Stimulated activated naive CD8-positive, alpha-beta T cell treated with anti-CD3 and anti-CD28 coated beads, Interleukin-15, amount 100 ng/mL, for 72 hours (primary cell): Measurements from ENCODE around the gene RFX1.

ENCODE experiments used
- ATAC-seq: fragments of 150-1000 bp; cut with Tn5 transposase; 2 replicates; pipeline ENCODE4 v1.10.0; 2021; ENCODE audit warnings: mild to moderate bottlenecking, moderate library complexity
- DNase-seq, 2 donors: peaks; one replicate each; pipeline ENCODE4 v3.0.0; 2021 to 2022
- H3K27ac Mint-ChIP-seq, 2 donors: one replicate each; pipeline ENCODE4 v1.8.0; 2022; ENCODE audit warnings: mild to moderate bottlenecking in 2 of 2, mixed read lengths in 2 of 2, moderate library complexity in 2 of 2
- H3K27me3 Mint-ChIP-seq: one replicate; pipeline ENCODE4 v1.8.0; 2022; ENCODE audit warnings: mixed read lengths
- H3K4me1 Mint-ChIP-seq: one replicate; pipeline ENCODE4 v1.8.0; 2022; ENCODE audit warnings: mild to moderate bottlenecking, mixed read lengths
- H3K4me3 Mint-ChIP-seq, 2 donors: one replicate each; pipeline ENCODE4 v1.8.0; 2022; ENCODE audit warnings: mild to moderate bottlenecking in 2 of 2, mixed read lengths in 2 of 2, moderate library complexity in 1 of 2
- H3K9me3 Mint-ChIP-seq, 2 donors: one replicate each; pipeline ENCODE4 v1.8.0; 2022; ENCODE audit warnings: mixed read lengths in 2 of 2

Gene RFX1

GRCh38 chr19:13955662-13956364 is 50.3 kb downstream of the RFX1 start:
- no peaks in the 10 kb centered on the region for H3K9me3 Mint-ChIP-seq
- H3K4me3 Mint-ChIP-seq = no peak overlapping the region
- no peak overlapping the region for H3K27ac Mint-ChIP-seq
- H3K4me1 Mint-ChIP-seq = peaks cover 39% of the 10 kb centered on the region
- ATAC-seq = no peak
- no peak for DNase-seq
- no peaks in the 10 kb centered on the region for H3K27me3 Mint-ChIP-seq

- no peaks in the 10 kb centered on the region for H3K9me3 Mint-ChIP-seq
- DNase-seq (no peak), ATAC-seq (no peak)
- H3K4me3 Mint-ChIP-seq = peak overlapping the region; percentile 87 to 100
- H3K27ac Mint-ChIP-seq = no peak overlapping the region
- H3K4me1 Mint-ChIP-seq = peaks cover 31% of the 10 kb centered on the region
- no peaks in the 10 kb centered on the region for H3K27me3 Mint-ChIP-seq
These were observed 51.9 kb downstream of the RFX1 start for GRCh38 chr19:13954185-13954584.

- no peak for DNase-seq
These were observed 53.1 kb downstream of the RFX1 start for GRCh38 chr19:13952931-13953531.

GRCh38 chr19:13952154-13952930 is 53.8 kb downstream of the RFX1 start, which contains the start of gene DCAF15:
TSS of gene DCAF15 (plus strand) at chr19:13952509. CDS start at chr19:13952513, 4 bp downstream.
- Mint-ChIP-seq H3K4me3 (peak within 1 kb of the TSS; percentile 100), H3K9me3 (no peaks in the 10 kb centered on the region), H3K4me1 (peaks cover 27% of the 10 kb centered on the region), H3K27ac (peak within 1 kb of the TSS; percentile 98 to 99), H3K27me3 (no peaks in the 10 kb centered on the region)
- peak; percentile 99 to 100 for DNase-seq
- peak; percentile 98 for ATAC-seq

More at GRCh38 chr19:13952931-13953531, 53.1 kb downstream of the RFX1 start:
- no peaks in the 10 kb centered on the region for H3K27me3 Mint-ChIP-seq
- no peaks in the 10 kb centered on the region for H3K9me3 Mint-ChIP-seq
- peak overlapping the region; percentile 89 to 96 for H3K27ac Mint-ChIP-seq
- peaks cover 27% of the 10 kb centered on the region for H3K4me1 Mint-ChIP-seq
- H3K4me3 Mint-ChIP-seq = peak overlapping the region; percentile 87 to 100
- ATAC-seq = no peak

GRCh38 chr19:13951799-13952153 is 54.3 kb downstream of the RFX1 start:
- Mint-ChIP-seq H3K27ac (peak overlapping the region; percentile 98 to 99), H3K4me3 (peak overlapping the region; percentile 100), H3K4me1 (peaks cover 27% of the 10 kb centered on the region)

GRCh38 chr19:13951043-13951442 is 55.1 kb downstream of the RFX1 start:
- no peak overlapping the region for H3K27ac Mint-ChIP-seq
- H3K27me3 Mint-ChIP-seq = no peaks in the 10 kb centered on the region
- H3K9me3 Mint-ChIP-seq = no peaks in the 10 kb centered on the region
- H3K4me1 Mint-ChIP-seq = peaks cover 27% of the 10 kb centered on the region
- no peak overlapping the region for H3K4me3 Mint-ChIP-seq
- ATAC-seq (no peak), DNase-seq (no peak)

More at GRCh38 chr19:13951799-13952153, 54.3 kb downstream of the RFX1 start:
- peak; percentile 31 for ATAC-seq
- DNase-seq = no peak
- no peaks in the 10 kb centered on the region for H3K9me3 Mint-ChIP-seq
- no peaks in the 10 kb centered on the region for H3K27me3 Mint-ChIP-seq

- no peak overlapping the region for H3K4me3 Mint-ChIP-seq
These were observed 59.7 kb downstream of the RFX1 start for GRCh38 chr19:13946414-13946813.

GRCh38 chr19:13942023-13942684 is 64.0 kb downstream of the RFX1 start:
- H3K9me3 Mint-ChIP-seq = no peaks in the 10 kb centered on the region
- H3K27ac Mint-ChIP-seq = no peak overlapping the region
- H3K4me3 Mint-ChIP-seq = no peak overlapping the region
- DNase-seq (no peak), ATAC-seq (no peak)
- no peaks in the 10 kb centered on the region for H3K4me1 Mint-ChIP-seq
- H3K27me3 Mint-ChIP-seq = peaks cover 7% of the 10 kb centered on the region

More at GRCh38 chr19:13946414-13946813, 59.7 kb downstream of the RFX1 start:
- DNase-seq = no peak
- Mint-ChIP-seq H3K27me3 (no peaks in the 10 kb centered on the region), H3K4me1 (peaks cover under 1% of the 10 kb centered on the region), H3K9me3 (no peaks in the 10 kb centered on the region), H3K27ac (no peak overlapping the region)
- ATAC-seq = no peak

GRCh38 chr19:13938301-13939064 is 67.6 kb downstream of the RFX1 start, which contains the start of gene PODNL1:
TSS of gene PODNL1 (minus strand) at chr19:13938417. CDS start at chr19:13938181, 236 bp downstream.
- H3K9me3 Mint-ChIP-seq = no peaks in the 10 kb centered on the region
- peaks cover 8% of the 10 kb centered on the region for H3K4me1 Mint-ChIP-seq
- peak; percentile 32 for ATAC-seq
- no peak for DNase-seq
- H3K27ac Mint-ChIP-seq = no peak within 1 kb of the TSS
- no peak within 1 kb of the TSS for H3K4me3 Mint-ChIP-seq
- H3K27me3 Mint-ChIP-seq = peaks cover 9% of the 10 kb centered on the region

GRCh38 chr19:13937479-13938300 is 68.4 kb downstream of the RFX1 start:
- peak; percentile 19 for ATAC-seq
- peaks cover 9% of the 10 kb centered on the region for H3K4me1 Mint-ChIP-seq
- no peaks in the 10 kb centered on the region for H3K9me3 Mint-ChIP-seq
- no peak overlapping the region for H3K4me3 Mint-ChIP-seq
- H3K27me3 Mint-ChIP-seq = peaks cover 9% of the 10 kb centered on the region
- no peak for DNase-seq
- H3K27ac Mint-ChIP-seq = no peak overlapping the region

- ATAC-seq = no peak
These were observed 70.2 kb downstream of the RFX1 start for GRCh38 chr19:13935765-13936510.

GRCh38 chr19:13934785-13935109 is 71.4 kb downstream of the RFX1 start:
- peaks cover 9% of the 10 kb centered on the region for H3K27me3 Mint-ChIP-seq
- peaks cover 9% of the 10 kb centered on the region for H3K4me1 Mint-ChIP-seq
- ATAC-seq = no peak
- H3K4me3 Mint-ChIP-seq = no peak overlapping the region
- H3K27ac Mint-ChIP-seq = no peak overlapping the region
- no peak for DNase-seq
- H3K9me3 Mint-ChIP-seq = no peaks in the 10 kb centered on the region

More at GRCh38 chr19:13935765-13936510, 70.2 kb downstream of the RFX1 start:
- H3K4me1 Mint-ChIP-seq = peaks cover 9% of the 10 kb centered on the region
- peak overlapping the region in 1 of 2 donors; percentile 45 for H3K27ac Mint-ChIP-seq
- no peaks in the 10 kb centered on the region for H3K9me3 Mint-ChIP-seq
- peaks cover 9% of the 10 kb centered on the region for H3K27me3 Mint-ChIP-seq
- DNase-seq = no peak
- H3K4me3 Mint-ChIP-seq = no peak overlapping the region

- no peak overlapping the region for H3K4me3 Mint-ChIP-seq
- peaks cover 9% of the 10 kb centered on the region for H3K27me3 Mint-ChIP-seq
- no peak overlapping the region for H3K27ac Mint-ChIP-seq
- peaks cover 9% of the 10 kb centered on the region for H3K4me1 Mint-ChIP-seq
- ATAC-seq (no peak), DNase-seq (no peak)
- H3K9me3 Mint-ChIP-seq = no peaks in the 10 kb centered on the region
These were observed 73.2 kb downstream of the RFX1 start for GRCh38 chr19:13932911-13933393.
